Fibroblast of villous mesenchyme (primary cell): ENCODE data around the gene ZNF860. TPM values are rescaled to one million over a fixed set of nuclear protein-coding genes. Genes with fewer than 3 reads are reported as not detected.

Source experiments
- DNase-seq: peaks from one replicate; pipeline ENCODE4 v3.0.0-alpha.2; 2010; ENCODE audit warnings: low read depth
- H3K4me3 ChIP-seq: 2 replicates; pipeline ENCODE4 v1.5.1; 2011; ENCODE audit warnings: low read depth, mild to moderate bottlenecking, low read length
- CTCF ChIP-seq: IDR thresholded peaks from 2 replicates; pipeline ENCODE4 v1.5.1; 2012; ENCODE audit warnings: low read depth, mild to moderate bottlenecking, low read length; ENCODE audit not compliant: insufficient read depth
- total RNA-seq: library from RNA; depleted of rRNA; stranded (reverse); fragments of >200 nt; gene quantifications from 2 replicates; pipeline ENCODE4 v1.2.3, GENCODE V29; 2012

ZNF860 gene
- total RNA-seq, 1 donor = 0.86 TPM

GRCh38 chr3:31968927-31969418 is 12.6 kb upstream of the ZNF860 start:
- peak overlapping the region; percentile 15 for H3K4me3 ChIP-seq
- peak; percentile 98 for DNase-seq
- no peak for TF ChIP-seq CTCF

- no peak overlapping the region for H3K4me3 ChIP-seq
- no peak for DNase-seq
- TF ChIP-seq CTCF = no peak
These were observed 9.9 kb upstream of the ZNF860 start for GRCh38 chr3:31971607-31972006.

GRCh38 chr3:31973081-31973480 is 8.5 kb upstream of the ZNF860 start:
- TF ChIP-seq CTCF = no peak
- DNase-seq = no peak
- H3K4me3 ChIP-seq = no peak overlapping the region

GRCh38 chr3:31973837-31974236 is 7.7 kb upstream of the ZNF860 start:
- H3K4me3 ChIP-seq = peak overlapping the region; percentile 14
- peak; percentile 49 for DNase-seq
- no peak for TF ChIP-seq CTCF

- DNase-seq = peak; percentile 99
- no peak overlapping the region for H3K4me3 ChIP-seq
- TF ChIP-seq CTCF = no peak
These were observed 7.1 kb upstream of the ZNF860 start for GRCh38 chr3:31974471-31974870.

GRCh38 chr3:31974964-31975363 is 6.6 kb upstream of the ZNF860 start:
- no peak for TF ChIP-seq CTCF
- DNase-seq = no peak
- no peak overlapping the region for H3K4me3 ChIP-seq

GRCh38 chr3:31976302-31976701 is 5.2 kb upstream of the ZNF860 start:
- no peak for DNase-seq
- no peak overlapping the region for H3K4me3 ChIP-seq
- no peak for TF ChIP-seq CTCF
